Epithelial cell of esophagus (primary cell): ENCODE results near the gene ABHD16B.

Source experiments
- DNase-seq: peaks from one replicate; pipeline ENCODE4 v3.0.0; 2010; ENCODE audit warnings: low read depth
- H3K4me3 ChIP-seq: 2 replicates; pipeline ENCODE4 v1.5.1; 2011; ENCODE audit warnings: mild to moderate bottlenecking, low read length, control low read depth
- CTCF ChIP-seq: IDR thresholded peaks from 2 replicates; pipeline ENCODE4 v1.5.1; 2011; ENCODE audit warnings: low read depth, mild to moderate bottlenecking, low read length, control low read depth, inconsistent platforms; ENCODE audit not compliant: insufficient read depth; ENCODE audit errors: missing control alignments

Gene ABHD16B

GRCh38 chr20:63855363-63856097 is 5.8 kb upstream of the ABHD16B start:
- TF ChIP-seq CTCF: no peak
- DNase-seq: no peak
- H3K4me3 ChIP-seq: no peak overlapping the region

GRCh38 chr20:63856098-63856511 is 5.2 kb upstream of the ABHD16B start:
- no peak overlapping the region for H3K4me3 ChIP-seq
- TF ChIP-seq CTCF: no peak
- DNase-seq: no peak

- H3K4me3 ChIP-seq: no peak overlapping the region
- no peak for DNase-seq
- TF ChIP-seq CTCF: no peak
Observed at GRCh38 chr20:63857764-63858392, 3.4 kb upstream of the ABHD16B start.

GRCh38 chr20:63858393-63859165 is 2.7 kb upstream of the ABHD16B start:
- H3K4me3 ChIP-seq: no peak overlapping the region
- peak; percentile 25 for TF ChIP-seq CTCF
- no peak for DNase-seq

DNA sequence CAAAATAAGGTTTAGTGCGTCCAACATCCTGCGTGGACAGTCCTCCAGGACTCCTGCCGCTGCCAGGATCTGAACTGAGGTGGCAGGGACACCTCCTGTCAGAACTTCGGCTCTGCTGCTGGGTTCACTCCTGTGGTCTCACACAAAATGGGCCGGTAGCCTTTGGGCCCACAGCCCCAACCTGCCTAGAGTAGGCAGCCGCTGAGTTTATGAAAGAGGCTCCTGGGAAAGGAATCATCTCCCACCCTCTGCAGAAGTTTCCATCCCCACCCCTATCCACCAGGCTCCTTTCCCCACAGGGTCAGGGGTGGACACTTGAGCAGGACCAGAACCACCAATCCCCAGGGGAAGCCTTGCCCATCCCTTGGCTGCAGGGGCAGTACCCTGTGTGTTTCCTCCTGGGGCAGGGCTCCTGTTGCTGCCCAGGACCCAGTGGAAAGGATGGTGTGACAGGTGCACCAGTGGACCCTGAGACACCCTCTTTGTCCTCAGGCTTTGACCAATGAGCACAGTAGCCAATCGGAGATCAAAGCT is 2.1 kb upstream of the ABHD16B start:
- DNase-seq: no peak
- TF ChIP-seq CTCF: no peak
- no peak overlapping the region for H3K4me3 ChIP-seq

- DNase-seq: no peak
- no peak overlapping the region for H3K4me3 ChIP-seq
- TF ChIP-seq CTCF: no peak
Observed at GRCh38 chr20:63860325-63861051, 810 bp upstream of the ABHD16B start.
